ENCODE data around the gene FUT4. TPM values are rescaled to one million over a fixed set of nuclear protein-coding genes. Genes with fewer than 3 reads are reported as not detected.
A peak's percentile ranks its signal among the peaks of the same experiment; 100 is the strongest.

FUT4 gene, protein sequence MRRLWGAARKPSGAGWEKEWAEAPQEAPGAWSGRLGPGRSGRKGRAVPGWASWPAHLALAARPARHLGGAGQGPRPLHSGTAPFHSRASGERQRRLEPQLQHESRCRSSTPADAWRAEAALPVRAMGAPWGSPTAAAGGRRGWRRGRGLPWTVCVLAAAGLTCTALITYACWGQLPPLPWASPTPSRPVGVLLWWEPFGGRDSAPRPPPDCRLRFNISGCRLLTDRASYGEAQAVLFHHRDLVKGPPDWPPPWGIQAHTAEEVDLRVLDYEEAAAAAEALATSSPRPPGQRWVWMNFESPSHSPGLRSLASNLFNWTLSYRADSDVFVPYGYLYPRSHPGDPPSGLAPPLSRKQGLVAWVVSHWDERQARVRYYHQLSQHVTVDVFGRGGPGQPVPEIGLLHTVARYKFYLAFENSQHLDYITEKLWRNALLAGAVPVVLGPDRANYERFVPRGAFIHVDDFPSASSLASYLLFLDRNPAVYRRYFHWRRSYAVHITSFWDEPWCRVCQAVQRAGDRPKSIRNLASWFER
- total RNA-seq (2021) (5.1 to 7.7 TPM (median 5.5 TPM) in 3 replicates), Bru-seq, nascent RNA (percentile 73 among the genes with signal in this experiment)
- long read RNA-seq, experiment 1, full-length matches to known transcripts, result 29 of 29 reads
- long read RNA-seq, experiment 1, partial matches to known transcripts, result 0 of 29 reads
- long read RNA-seq, experiment 1, other reads (novel, unspliced or antisense), result 0 of 29 reads
- long read RNA-seq, experiment 2, full-length matches to known transcripts, result 11 of 11 reads
- long read RNA-seq, experiment 2, partial matches to known transcripts, result 0 of 11 reads
- long read RNA-seq, experiment 2, other reads (novel, unspliced or antisense), result 0 of 11 reads
- long read RNA-seq, experiment 3, full-length matches to known transcripts, result 2 of 2 reads
- long read RNA-seq, experiment 3, partial matches to known transcripts, result 0 of 2 reads
- long read RNA-seq, experiment 3, other reads (novel, unspliced or antisense), result 0 of 2 reads

- H3K4me3 Mint-ChIP-seq, result peak within 1 kb of the TSS; percentile 97
- ChIA-PET CTCF (interaction anchor here (0.6 to 1.8 kb wide), 5 partner anchors 9 to 27 kb away, joined by 3 to 5 read pairs (median 4); no protein-coding TSS in a partner anchor), POLR2A (interaction anchor here (0.7 to 1.2 kb wide), 2 partner anchors 23 to 50 kb away, joined by 3 read pairs; no protein-coding TSS in a partner anchor)
- peaks cover 30% of the 10 kb centered on the region for H3K4me1 Mint-ChIP-seq
- ATAC-seq (peak; percentile 88), DNase-seq (ENCODE audit: low spot score) (peak; percentile 87)
- H3K36me3 Mint-ChIP-seq, result no peaks in the 10 kb centered on the region
- peaks cover 47% of the 10 kb centered on the region for H3K27me3 Mint-ChIP-seq (ENCODE audit: low read depth)
- H3K9me3 Mint-ChIP-seq, result no peaks in the 10 kb centered on the region
- peak within 1 kb of the TSS; percentile 99 for H3K27ac Mint-ChIP-seq
- TF ChIP-seq GABPB1 (CRISPR knock-in tag; IDR thresholded peaks at IDR 0.05) (no peak), ERG (CRISPR knock-in tag; IDR thresholded peaks at IDR 0.05) (no peak), ZNF671 (CRISPR knock-in tag; IDR thresholded peaks at IDR 0.05) (no peak), ETV6 (CRISPR knock-in tag; IDR thresholded peaks at IDR 0.05) (peak; percentile 15; the same call in 1 of the 2 replicates), FOXP1 (CRISPR knock-in tag; IDR thresholded peaks at IDR 0.05; ENCODE audit: borderline replicate concordance) (0 out of 2 replicates have a peak, but pooled peaks have one; percentile 9), ZBTB21 (CRISPR knock-in tag; IDR thresholded peaks at IDR 0.05; ENCODE audit: borderline replicate concordance) (peak; percentile 19; the same call in 1 of the 2 replicates), HMGXB4 (CRISPR knock-in tag; IDR thresholded peaks at IDR 0.05) (peak; percentile 83), SOX15 (CRISPR knock-in tag; IDR thresholded peaks at IDR 0.05) (no peak), MAX (CRISPR knock-in tag; IDR thresholded peaks at IDR 0.05) (peak; percentile 81), ZSCAN18 (CRISPR knock-in tag; IDR thresholded peaks at IDR 0.05) (no peak), ZMAT4 (CRISPR knock-in tag; IDR thresholded peaks at IDR 0.05) (no peak), ZNF423 (CRISPR knock-in tag; IDR thresholded peaks at IDR 0.05) (peak; percentile 79), CDX4 (CRISPR knock-in tag; IDR thresholded peaks at IDR 0.05; ENCODE audit: borderline replicate concordance) (no peak), NR1H2 (CRISPR knock-in tag; IDR thresholded peaks at IDR 0.05) (no peak), ESRRA (CRISPR knock-in tag; IDR thresholded peaks at IDR 0.05; ENCODE audit: borderline replicate concordance) (no peak), CREB1 (CRISPR knock-in tag; IDR thresholded peaks at IDR 0.05) (no peak), NR2C2 (CRISPR knock-in tag; IDR thresholded peaks at IDR 0.05) (no peak), TP53 (CRISPR knock-in tag; IDR thresholded peaks at IDR 0.05) (0 out of 2 replicates have a peak, but pooled peaks have one; percentile 12), TEAD1 (CRISPR knock-in tag; IDR thresholded peaks at IDR 0.05) (peak; percentile 84), CREM (CRISPR knock-in tag; IDR thresholded peaks at IDR 0.05) (peak; percentile 74; the same call in 1 of the 2 replicates), ZNF263 (CRISPR knock-in tag; IDR thresholded peaks at IDR 0.05; ENCODE audit: low read depth) (peak; percentile 5; the same call in 1 of the 2 replicates)
- TF ChIP-seq, protein P1, sequence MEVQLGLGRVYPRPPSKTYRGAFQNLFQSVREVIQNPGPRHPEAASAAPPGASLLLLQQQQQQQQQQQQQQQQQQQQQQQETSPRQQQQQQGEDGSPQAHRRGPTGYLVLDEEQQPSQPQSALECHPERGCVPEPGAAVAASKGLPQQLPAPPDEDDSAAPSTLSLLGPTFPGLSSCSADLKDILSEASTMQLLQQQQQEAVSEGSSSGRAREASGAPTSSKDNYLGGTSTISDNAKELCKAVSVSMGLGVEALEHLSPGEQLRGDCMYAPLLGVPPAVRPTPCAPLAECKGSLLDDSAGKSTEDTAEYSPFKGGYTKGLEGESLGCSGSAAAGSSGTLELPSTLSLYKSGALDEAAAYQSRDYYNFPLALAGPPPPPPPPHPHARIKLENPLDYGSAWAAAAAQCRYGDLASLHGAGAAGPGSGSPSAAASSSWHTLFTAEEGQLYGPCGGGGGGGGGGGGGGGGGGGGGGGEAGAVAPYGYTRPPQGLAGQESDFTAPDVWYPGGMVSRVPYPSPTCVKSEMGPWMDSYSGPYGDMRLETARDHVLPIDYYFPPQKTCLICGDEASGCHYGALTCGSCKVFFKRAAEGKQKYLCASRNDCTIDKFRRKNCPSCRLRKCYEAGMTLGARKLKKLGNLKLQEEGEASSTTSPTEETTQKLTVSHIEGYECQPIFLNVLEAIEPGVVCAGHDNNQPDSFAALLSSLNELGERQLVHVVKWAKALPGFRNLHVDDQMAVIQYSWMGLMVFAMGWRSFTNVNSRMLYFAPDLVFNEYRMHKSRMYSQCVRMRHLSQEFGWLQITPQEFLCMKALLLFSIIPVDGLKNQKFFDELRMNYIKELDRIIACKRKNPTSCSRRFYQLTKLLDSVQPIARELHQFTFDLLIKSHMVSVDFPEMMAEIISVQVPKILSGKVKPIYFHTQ (CRISPR knock-in tag; IDR thresholded peaks at IDR 0.05), result no peak
These were observed at the start of gene FUT4 for GRCh38 chr11:94543695-94544645. TSS of gene FUT4 (plus strand) at chr11:94543921. CDS start at chr11:94544134, 213 bp downstream.

Data from WTC11 (cell line).